Endothelial cell of umbilical vein (primary cell): ENCODE measurements around the gene SNX4. TPM values are rescaled to one million over a fixed set of nuclear protein-coding genes. Genes with fewer than 3 reads are reported as not detected.

Source experiments
- BruUV-seq: library from RNA; stranded (reverse); fragments of 400-500 nt; replicated peaks from 2 replicates; lab custom pipeline; 2021; lab: Mats Ljungman, UMichigan
- CTCF ChIA-PET: fragments of 300-600, 350-600 bp; sonication (Branson Sonifier 250); formaldehyde crosslinking; loops from one replicate; lab custom pipeline; 2021; ENCODE audit warnings: antibody characterized with exemption, inconsistent platforms; lab: Charles Lee
- POLR2A ChIA-PET: fragments of 300-600, 350-600 bp; sonication (Branson Sonifier 250); formaldehyde crosslinking; loops from one replicate; lab custom pipeline; 2021; ENCODE audit warnings: antibody characterized with exemption, inconsistent platforms; lab: Charles Lee
- DNase-seq: peaks from one replicate; pipeline ENCODE4 v3.0.0-alpha.2; 2011; ENCODE audit warnings: low read depth, low spot score
- FAIRE-seq: peaks from 2 replicates; lab custom pipeline; 2011; peaks lifted over from hg19 to GRCh38; lab: Jason Lieb, UNC
- H2AFZ ChIP-seq: 2 replicates; pipeline ENCODE4 v1.6.0; 2012; ENCODE audit warnings: low read depth, low read length, control low read depth, inconsistent platforms
- H3K27ac ChIP-seq: 2 replicates; pipeline ENCODE4 v1.5.1; 2011; ENCODE audit warnings: low read depth, mild to moderate bottlenecking, control low read depth, low read length, moderate library complexity; ENCODE audit not compliant: insufficient read depth
- H3K27me3 ChIP-seq, 2 experiments: 2 replicates each; pipeline versions ENCODE4 v1.6.0 to v1.6.1; 2011; ENCODE audit warnings: low read length in 2 of 2, mixed read lengths in 1 of 2; ENCODE audit not compliant: control insufficient read depth in 2 of 2, insufficient read depth in 2 of 2
- H3K36me3 ChIP-seq, 2 experiments: 2 replicates in 1 of 2; 3 replicates in 1 of 2; pipeline ENCODE4 v1.5.1; 2011; ENCODE audit warnings: low read length in 2 of 2, mild to moderate bottlenecking in 1 of 2, moderate library complexity in 1 of 2; ENCODE audit not compliant: control insufficient read depth in 2 of 2, insufficient read depth in 2 of 2; ENCODE audit errors: extremely low read depth in 1 of 2
- H3K4me1 ChIP-seq: 3 replicates; pipeline ENCODE4 v1.5.1; 2011; ENCODE audit warnings: mild to moderate bottlenecking, low read length; ENCODE audit not compliant: control insufficient read depth, insufficient read depth; ENCODE audit errors: extremely low read depth
- H3K4me2 ChIP-seq: 2 replicates; pipeline ENCODE4 v1.6.1; 2011; ENCODE audit warnings: low read length, control low read depth, mixed read lengths; ENCODE audit not compliant: insufficient read depth
- H3K4me3 ChIP-seq, 3 experiments: fragments of 200-600 bp in 1 of 3; sonication (generic), shearing (Covaris generic) in 1 of 3; replicated peaks in 1 of 3; 2 replicates each; pipeline ENCODE4 v1.5.1; 2011 to 2016; ENCODE audit warnings: control low read depth in 3 of 3, low read length in 3 of 3, mild to moderate bottlenecking in 2 of 3, inconsistent platforms in 1 of 3, low read depth in 1 of 3, moderate library complexity in 1 of 3; ENCODE audit not compliant: insufficient read depth in 1 of 3
- H3K79me2 ChIP-seq: 2 replicates; pipeline ENCODE4 v1.6.0; 2012; ENCODE audit warnings: low read length, inconsistent platforms; ENCODE audit not compliant: control insufficient read depth, insufficient read depth
- H3K9ac ChIP-seq: replicated peaks from 2 replicates; pipeline ENCODE3; 2011; ENCODE audit warnings: low read length, control low read depth; ENCODE audit not compliant: insufficient read depth; ENCODE audit errors: extremely low read depth
- H3K9me1 ChIP-seq: replicated peaks from 3 replicates; pipeline ENCODE4 v1.6.0; 2011; ENCODE audit warnings: mild to moderate bottlenecking, low read length; ENCODE audit not compliant: control insufficient read depth, insufficient read depth; ENCODE audit errors: extremely low read depth
- H3K9me3 ChIP-seq: replicated peaks from 2 replicates; pipeline ENCODE4 v1.5.1; 2012; ENCODE audit warnings: low read length, inconsistent platforms; ENCODE audit not compliant: control insufficient read depth, insufficient read depth
- H4K20me1 ChIP-seq: replicated peaks from 2 replicates; pipeline ENCODE3; 2011; ENCODE audit warnings: mild to moderate bottlenecking, low read length; ENCODE audit not compliant: control insufficient read depth, insufficient read depth; ENCODE audit errors: extremely low read depth
- EZH2 ChIP-seq: IDR thresholded peaks from 2 replicates; pipeline ENCODE4 v1.6.1; 2012; ENCODE audit warnings: borderline replicate concordance, low read depth, mild to moderate bottlenecking, moderate library complexity, low read length, inconsistent platforms; ENCODE audit not compliant: severe bottlenecking
- FOS ChIP-seq: IDR thresholded peaks from 2 replicates; pipeline ENCODE4 v1.6.1; 2011; ENCODE audit warnings: mild to moderate bottlenecking, low read length, moderate library complexity, borderline replicate concordance; ENCODE audit not compliant: insufficient read depth
- GATA2 ChIP-seq: IDR thresholded peaks from 2 replicates; pipeline ENCODE4 v1.7.0; 2011; ENCODE audit warnings: low read depth, mild to moderate bottlenecking, moderate library complexity, mixed read lengths, low read length; ENCODE audit not compliant: insufficient read length, insufficient read depth
- JUN ChIP-seq: IDR thresholded peaks from 2 replicates; pipeline ENCODE4 v1.6.1; 2011; ENCODE audit warnings: borderline replicate concordance, low read depth; ENCODE audit not compliant: insufficient read length, insufficient read depth
- POLR2A ChIP-seq: IDR thresholded peaks from 2 replicates; pipeline ENCODE4 v1.6.1; 2012; ENCODE audit warnings: low read depth, mild to moderate bottlenecking, control low read depth, low read length
- dilution Hi-C: fragments of 300-500 bp; cut with MboI; formaldehyde crosslinking; loops from one replicate; pipeline ENCODE4 v1.15.0; 2019; ENCODE audit warnings: low sequenced_read_pairs; ENCODE audit not compliant: extremely low pct_ligation_motif_present
- intact Hi-C: fragments of 100-400 bp; cut with micrococcal nuclease; formaldehyde crosslinking; loops from one replicate; pipeline ENCODE4 v1.10.0; 2022
- polyA plus RNA-seq, 4 experiments: library from polyadenylated mRNA; depleted of rRNA in 3 of 4; stranded (reverse) in 3 of 4; unstranded in 1 of 4; fragments of >200 nt; gene quantifications; 2 replicates each; pipeline versions ENCODE4 v1.2.1 to v1.2.3, GENCODE V29; 2011 to 2012; ENCODE audit warnings: missing spikeins in 1 of 4
- total RNA-seq: library from RNA; stranded (reverse); gene quantifications from 2 replicates; pipeline ENCODE4 v1.2.3, GENCODE V29; 2021
- TF ChIP-seq, protein P1 (sequence below), 2 donors: IDR thresholded peaks; 1 replicate in 1 of 2; 2 replicates in 1 of 2; pipeline ENCODE4 v1.5.1; 2011; ENCODE audit warnings: low read length in 2 of 2, mild to moderate bottlenecking in 2 of 2, moderate library complexity in 2 of 2, control low read depth in 1 of 2, inconsistent platforms in 1 of 2, low read depth in 1 of 2; ENCODE audit not compliant: insufficient read depth in 1 of 2; ENCODE audit errors: extremely low read depth in 1 of 2
- TF ChIP-seq, protein P2 (sequence below): IDR thresholded peaks from 2 replicates; pipeline ENCODE4 v1.6.1; 2011; ENCODE audit not compliant: insufficient read depth, insufficient read length

SNX4 gene
- total and polyA plus RNA-seq, 2 donors (not counting 3 experiments of a cell fraction or from before 2014, with no cell fraction given) = 7.5 to 39.2 TPM

DNA sequence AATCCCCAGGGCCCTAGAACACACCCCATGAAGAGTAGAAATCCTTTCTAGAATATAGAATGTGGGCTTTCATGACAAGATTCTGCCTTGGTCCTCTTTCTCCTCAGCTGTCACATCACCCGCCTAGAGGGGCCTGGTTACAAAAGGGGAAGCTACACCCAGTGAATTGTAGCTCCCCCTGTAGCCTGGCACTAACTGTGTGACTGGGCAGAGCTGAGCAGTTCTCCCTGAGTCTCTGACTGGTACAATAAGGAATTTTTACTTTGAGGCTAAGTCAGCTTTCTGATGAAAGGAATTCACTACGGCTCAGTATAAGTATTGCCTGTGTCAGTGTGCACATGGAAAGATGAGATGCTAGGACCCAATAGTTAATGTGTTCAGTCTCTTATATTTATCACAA, 116.2 kb downstream of the SNX4 start:
- no peaks in the 10 kb centered on the region for H3K9me1 ChIP-seq
- no peak overlapping the region for H3K4me3 ChIP-seq
- POLR2A ChIA-PET = no interaction called here
- no peak overlapping the region for H3K9ac ChIP-seq
- H4K20me1 ChIP-seq = no peaks in the 10 kb centered on the region
- no peak for FAIRE-seq
- CTCF ChIA-PET = interaction anchor here (1.3 to 1.7 kb wide), 4 partner anchors 9 to 17 kb away, joined by 3 to 6 read pairs (median 4); no protein-coding TSS in a partner anchor
- H3K27ac ChIP-seq = no peak overlapping the region
- H3K4me2 ChIP-seq = no peak overlapping the region
- dilution Hi-C loops (no loop called here), intact Hi-C loops (no loop called here)
- no peak for DNase-seq
- peaks cover 11 to 18% of the 10 kb centered on the region in 2 experiments for H3K27me3 ChIP-seq
- H3K9me3 ChIP-seq = no peaks in the 10 kb centered on the region
- H3K36me3 ChIP-seq = no peaks in the 10 kb centered on the region
- H3K4me1 ChIP-seq = no peaks in the 10 kb centered on the region
- no peaks in the 10 kb centered on the region for H3K79me2 ChIP-seq
- no TSS peak for BruUV-seq
- H2AFZ ChIP-seq = no peak overlapping the region
- TF ChIP-seq, protein P1, sequence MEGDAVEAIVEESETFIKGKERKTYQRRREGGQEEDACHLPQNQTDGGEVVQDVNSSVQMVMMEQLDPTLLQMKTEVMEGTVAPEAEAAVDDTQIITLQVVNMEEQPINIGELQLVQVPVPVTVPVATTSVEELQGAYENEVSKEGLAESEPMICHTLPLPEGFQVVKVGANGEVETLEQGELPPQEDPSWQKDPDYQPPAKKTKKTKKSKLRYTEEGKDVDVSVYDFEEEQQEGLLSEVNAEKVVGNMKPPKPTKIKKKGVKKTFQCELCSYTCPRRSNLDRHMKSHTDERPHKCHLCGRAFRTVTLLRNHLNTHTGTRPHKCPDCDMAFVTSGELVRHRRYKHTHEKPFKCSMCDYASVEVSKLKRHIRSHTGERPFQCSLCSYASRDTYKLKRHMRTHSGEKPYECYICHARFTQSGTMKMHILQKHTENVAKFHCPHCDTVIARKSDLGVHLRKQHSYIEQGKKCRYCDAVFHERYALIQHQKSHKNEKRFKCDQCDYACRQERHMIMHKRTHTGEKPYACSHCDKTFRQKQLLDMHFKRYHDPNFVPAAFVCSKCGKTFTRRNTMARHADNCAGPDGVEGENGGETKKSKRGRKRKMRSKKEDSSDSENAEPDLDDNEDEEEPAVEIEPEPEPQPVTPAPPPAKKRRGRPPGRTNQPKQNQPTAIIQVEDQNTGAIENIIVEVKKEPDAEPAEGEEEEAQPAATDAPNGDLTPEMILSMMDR (IDR thresholded peaks at IDR 0.05; ENCODE audit: extremely low read depth in 1 of 2, insufficient read depth in 1 of 2, low read depth in 1 of 2, low read length in 2 of 2) = no peak
- TF ChIP-seq JUN (no peak), POLR2A (no peak), GATA2 (no peak), FOS (no peak), EZH2 (no peak)

DNA sequence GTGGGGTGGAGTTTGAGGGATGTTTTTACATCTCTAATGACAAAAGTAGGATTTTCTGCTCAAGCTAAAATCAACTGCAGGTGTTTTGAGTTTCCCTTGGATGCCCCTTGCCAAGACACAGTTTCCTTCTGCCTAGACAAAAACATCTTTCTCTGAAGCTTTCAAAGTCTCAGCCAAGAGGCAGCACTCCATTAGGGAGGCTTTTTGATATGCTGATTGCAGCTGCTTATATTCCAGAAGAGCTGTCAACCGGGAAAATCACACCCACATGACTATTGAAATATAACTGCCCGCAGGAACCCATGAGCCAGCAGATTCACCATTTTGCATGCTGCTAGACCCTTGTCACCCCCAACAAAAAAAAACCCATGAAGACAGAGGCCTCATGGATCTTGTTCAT, 117.4 kb downstream of the SNX4 start:
- no peak for FAIRE-seq
- Histone ChIP-seq H3K4me2 (no peak overlapping the region), H3K4me1 (no peaks in the 10 kb centered on the region), H4K20me1 (no peaks in the 10 kb centered on the region), H3K9ac (no peak overlapping the region), H3K27me3 (peaks cover 21 to 26% of the 10 kb centered on the region in 2 experiments), H3K36me3 (no peaks in the 10 kb centered on the region), H3K9me1 (no peaks in the 10 kb centered on the region), H2AFZ (no peak overlapping the region), H3K9me3 (no peaks in the 10 kb centered on the region), H3K4me3 (no peak overlapping the region), H3K27ac (no peak overlapping the region), H3K79me2 (no peaks in the 10 kb centered on the region)
- intact Hi-C loops (no loop called here), dilution Hi-C loops (no loop called here)
- no TSS peak for BruUV-seq
- DNase-seq = no peak
- POLR2A ChIA-PET = no interaction called here
- CTCF ChIA-PET = interaction anchor here (0.8 to 1.7 kb wide), 6 partner anchors 10 to 36 kb away, joined by 3 to 6 read pairs (median 3); no protein-coding TSS in a partner anchor
- TF ChIP-seq, protein P2, sequence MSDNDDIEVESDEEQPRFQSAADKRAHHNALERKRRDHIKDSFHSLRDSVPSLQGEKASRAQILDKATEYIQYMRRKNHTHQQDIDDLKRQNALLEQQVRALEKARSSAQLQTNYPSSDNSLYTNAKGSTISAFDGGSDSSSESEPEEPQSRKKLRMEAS = no peak
- TF ChIP-seq EZH2 (no peak), POLR2A (no peak), GATA2 (no peak)
